BJ (cell line): ENCODE data around the gene EOGT. TPM values are rescaled to one million over a fixed set of nuclear protein-coding genes. Genes with fewer than 3 reads are reported as not detected.

ENCODE experiments used
- CTCF ChIA-PET: fragments of 350-600 bp; formaldehyde crosslinking; extraction: SDS; loops from one replicate; lab custom pipeline; 2021; ENCODE audit warnings: antibody characterized with exemption, inconsistent platforms; lab: Yijun Ruan, JAX
- POLR2A ChIA-PET: fragments of 300-600 bp; sonication (Branson Sonifier 250); formaldehyde crosslinking; extraction: SDS; loops from one replicate; lab custom pipeline; 2021; ENCODE audit warnings: antibody characterized with exemption; lab: Charles Lee
- DNase-seq: peaks from one replicate; pipeline ENCODE4 v3.0.0-alpha.2; 2011; ENCODE audit warnings: low read depth
- H3K27me3 ChIP-seq: 2 replicates; pipeline ENCODE4 v1.6.0; 2011; ENCODE audit warnings: low read length; ENCODE audit not compliant: control insufficient read depth, insufficient read depth
- H3K36me3 ChIP-seq: 2 replicates; pipeline ENCODE4 v1.5.1; 2011; ENCODE audit warnings: low read length; ENCODE audit not compliant: control insufficient read depth, insufficient read depth
- H3K4me3 ChIP-seq: 2 replicates; pipeline ENCODE4 v1.5.1; 2011; ENCODE audit warnings: low read depth, mild to moderate bottlenecking, control low read depth, low read length
- CTCF ChIP-seq: IDR thresholded peaks from 2 replicates; pipeline ENCODE4 v1.5.1; 2011; ENCODE audit warnings: low read depth, mild to moderate bottlenecking, control low read depth, inconsistent platforms, low read length, moderate library complexity; ENCODE audit not compliant: insufficient read depth
- polyA plus RNA-seq: library from polyadenylated mRNA; depleted of rRNA; stranded (reverse); fragments of >200 nt; gene quantifications from 2 replicates; pipeline ENCODE4 v1.2.3, GENCODE V29; 2011

Gene EOGT
- polyA plus RNA-seq, 1 experiment = 18.9 TPM

GRCh38 chr3:69009559-69010410 is 3.7 kb downstream of the EOGT start:
- no peak for TF ChIP-seq CTCF
- Histone ChIP-seq H3K27me3 (no peaks in the 10 kb centered on the region), H3K36me3 (peaks cover 9% of the 10 kb centered on the region), H3K4me3 (no peak overlapping the region)
- POLR2A ChIA-PET = interaction anchor here (0.7 kb wide), 3 partner anchors 17 to 818 kb away, joined by 8 to 12 read pairs (median 10); no protein-coding TSS in a partner anchor
- CTCF ChIA-PET = no interaction called here
- DNase-seq = peak; percentile 86

- no peak for DNase-seq
- TF ChIP-seq CTCF = no peak
- POLR2A ChIA-PET = interaction anchor here (0.6 to 0.7 kb wide), 4 partner anchors 14 to 819 kb away, joined by 3 to 12 read pairs (median 9); no protein-coding TSS in a partner anchor
- Histone ChIP-seq H3K27me3 (no peaks in the 10 kb centered on the region), H3K4me3 (no peak overlapping the region), H3K36me3 (peaks cover 9% of the 10 kb centered on the region)
- CTCF ChIA-PET = interaction anchor here (0.7 kb wide), 1 partner anchor 20 kb away, joined by 5 read pairs; no protein-coding TSS in a partner anchor
Measured at GRCh38 chr3:69008980-69009379, 4.5 kb downstream of the EOGT start.

- ChIA-PET POLR2A (no interaction called here), CTCF (interaction anchor here (1.0 kb wide), 1 partner anchor 38 kb away, joined by 3 read pairs; no protein-coding TSS in a partner anchor)
- no peak for TF ChIP-seq CTCF
- H3K27me3 ChIP-seq = no peaks in the 10 kb centered on the region
- no peak overlapping the region for H3K4me3 ChIP-seq
- DNase-seq = no peak
- H3K36me3 ChIP-seq = peaks cover 17% of the 10 kb centered on the region
Measured at GRCh38 chr3:69005791-69006482, 7.5 kb downstream of the EOGT start.

DNA sequence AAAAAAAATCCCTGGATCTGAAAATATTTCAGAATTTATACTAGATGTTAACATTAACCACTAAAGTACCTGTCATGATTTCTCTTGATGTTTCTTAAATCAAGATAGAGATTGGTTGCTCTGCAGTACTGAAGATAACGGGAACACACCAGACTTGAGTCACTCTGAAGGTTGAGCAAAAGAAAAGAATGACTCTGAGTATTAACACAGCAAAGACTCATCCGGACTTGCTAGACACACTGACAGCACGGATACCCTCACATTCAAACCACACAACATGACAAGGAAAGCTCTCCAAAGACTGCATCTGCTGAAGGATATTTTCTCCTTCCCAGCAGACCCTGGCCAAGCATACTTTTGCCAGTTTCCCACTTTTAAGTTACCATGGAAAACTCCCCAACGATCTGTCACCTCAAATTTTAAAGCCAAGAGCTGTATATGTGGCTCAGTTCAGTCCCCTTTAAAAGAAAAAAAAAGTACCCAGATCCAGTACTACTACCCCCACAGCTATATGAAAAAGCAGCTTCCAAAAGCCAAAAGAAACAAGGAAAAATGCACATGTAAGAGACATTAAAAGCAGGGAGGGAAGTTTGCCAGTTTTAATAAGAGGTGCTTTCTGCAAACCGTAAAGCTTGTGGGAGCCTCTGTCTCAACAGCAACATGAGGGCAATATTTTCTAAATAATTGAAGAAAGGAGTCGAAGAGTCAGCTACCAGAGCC is 8.3 kb downstream of the EOGT start:
- ChIA-PET POLR2A (no interaction called here), CTCF (interaction anchor here (1.0 kb wide), 1 partner anchor 37 kb away, joined by 3 read pairs; no protein-coding TSS in a partner anchor)
- no peak for TF ChIP-seq CTCF
- Histone ChIP-seq H3K4me3 (no peak overlapping the region), H3K36me3 (peaks cover 17% of the 10 kb centered on the region), H3K27me3 (no peaks in the 10 kb centered on the region)
- no peak for DNase-seq
